C1 segment of cervical spinal cord (tissue), 14 donors: ENCODE data around the gene YEATS4.

ENCODE experiments used
- DNase-seq, 14 donors: peaks; one replicate each; lab custom pipeline; 2025; lab: John Stamatoyannopoulos, UW

YEATS4 gene

DNA sequence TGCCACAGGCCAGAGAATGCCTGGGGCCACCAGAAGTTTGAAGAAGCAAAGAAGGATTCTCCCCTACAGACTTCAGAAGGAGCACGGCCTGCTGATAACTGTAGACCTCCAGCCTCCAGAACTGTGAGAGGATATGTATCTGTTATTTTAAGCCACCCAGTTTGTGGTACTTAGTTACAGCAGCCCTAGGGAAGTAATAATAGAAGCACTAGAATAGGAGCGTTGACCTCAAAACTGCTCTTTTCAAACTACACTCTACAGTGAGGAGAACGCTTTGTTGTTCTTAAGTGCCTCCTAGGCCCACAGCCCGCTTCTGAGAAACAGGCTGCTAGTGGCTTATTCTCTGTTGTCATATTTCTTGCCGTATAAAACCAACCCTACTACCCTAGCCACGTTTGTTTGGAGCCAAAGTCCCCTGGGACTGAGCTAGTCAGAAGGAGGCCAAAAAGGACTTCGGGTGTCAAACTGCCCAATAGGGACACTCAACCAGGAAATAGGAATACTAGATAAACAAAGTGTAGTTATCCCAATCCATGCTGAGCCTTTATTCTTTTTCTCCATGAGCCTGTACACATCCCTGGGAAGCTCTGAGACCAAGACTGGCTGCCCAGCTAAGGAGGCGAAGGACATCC, 72.2 kb downstream of the YEATS4 start:
- DNase-seq: peak in 2 of 14 donors; percentile 9 to 23

DNA sequence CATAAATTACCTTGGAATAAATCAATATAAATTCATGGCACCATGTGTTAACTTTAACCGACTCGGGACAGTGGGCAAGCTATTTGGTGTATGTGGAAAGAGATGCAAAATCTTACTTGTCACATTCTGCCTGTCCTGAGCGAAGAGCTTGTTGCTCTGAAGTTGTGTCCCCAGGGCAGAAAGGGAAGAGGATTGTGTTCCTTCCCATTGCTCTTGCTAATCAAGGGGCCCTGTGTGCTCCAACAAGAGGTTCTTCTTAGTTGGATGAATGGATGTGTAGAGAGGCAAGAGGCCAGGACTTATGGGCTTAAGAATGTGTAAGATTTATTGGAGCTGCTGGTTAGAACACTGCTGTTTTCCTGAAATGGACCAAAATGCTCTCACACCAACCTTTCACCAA, 74.1 kb downstream of the YEATS4 start:
- DNase-seq: no peak

- DNase-seq: no peak
Measured at GRCh38 chr12:69435644-69436043, 76.1 kb downstream of the YEATS4 start.

DNA sequence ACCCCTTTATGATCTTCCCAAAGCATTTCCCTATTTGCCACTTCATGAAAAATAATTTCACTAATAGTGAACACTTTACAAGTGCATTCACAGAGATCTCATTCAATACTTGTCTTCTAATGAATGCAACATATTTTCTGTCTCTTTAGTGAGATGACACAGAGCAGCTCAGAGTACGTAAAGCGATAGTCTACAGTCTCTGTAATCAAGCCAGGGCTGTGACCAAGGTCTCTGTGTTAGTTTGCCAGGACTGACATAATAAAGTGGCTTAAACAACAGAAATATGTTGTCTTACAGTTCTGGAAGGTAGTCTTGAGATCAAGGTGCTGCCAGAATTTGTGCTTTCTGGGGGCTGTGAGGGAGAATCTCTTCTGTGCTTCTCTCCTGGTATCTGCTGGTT, 77.5 kb downstream of the YEATS4 start:
- peak in 1 of 14 donors; percentile 19 for DNase-seq

- no peak for DNase-seq
Measured at GRCh38 chr12:69438539-69438938, 79.0 kb downstream of the YEATS4 start.

DNA sequence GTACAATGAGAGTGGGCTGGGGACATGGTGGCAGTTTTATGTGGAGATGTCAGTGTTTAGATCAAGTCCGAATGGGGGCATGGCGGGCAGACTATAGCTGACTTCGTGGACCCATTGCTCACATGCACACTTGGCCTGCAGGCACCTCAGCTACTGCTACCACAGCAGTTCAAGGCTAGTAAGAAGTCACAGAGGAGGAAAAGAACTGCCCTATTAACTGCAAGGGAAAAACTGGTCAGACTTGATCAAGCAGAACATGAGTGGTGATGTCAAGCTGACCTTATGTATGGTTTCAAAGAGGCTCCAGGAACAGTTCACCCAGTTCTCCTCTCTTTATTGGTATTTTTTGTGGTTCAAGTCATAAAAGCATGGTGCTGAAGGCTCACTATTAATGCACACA, 80.5 kb downstream of the YEATS4 start:
- no peak for DNase-seq
